HG03432 (cell line): ENCODE results near the gene NLGN1.

ENCODE experiments used
- ATAC-seq: cut with Tn5 transposase; IDR thresholded peaks from one replicate; pipeline ENCODE4 v1.9.1; 2021; ENCODE audit warnings: mild to moderate bottlenecking, moderate library complexity; ENCODE audit not compliant: unreplicated experiment

NLGN1 gene

GRCh38 chr3:174315225-174315624 lies 917.7 kb downstream of the NLGN1 start:
- ATAC-seq = no peak

DNA sequence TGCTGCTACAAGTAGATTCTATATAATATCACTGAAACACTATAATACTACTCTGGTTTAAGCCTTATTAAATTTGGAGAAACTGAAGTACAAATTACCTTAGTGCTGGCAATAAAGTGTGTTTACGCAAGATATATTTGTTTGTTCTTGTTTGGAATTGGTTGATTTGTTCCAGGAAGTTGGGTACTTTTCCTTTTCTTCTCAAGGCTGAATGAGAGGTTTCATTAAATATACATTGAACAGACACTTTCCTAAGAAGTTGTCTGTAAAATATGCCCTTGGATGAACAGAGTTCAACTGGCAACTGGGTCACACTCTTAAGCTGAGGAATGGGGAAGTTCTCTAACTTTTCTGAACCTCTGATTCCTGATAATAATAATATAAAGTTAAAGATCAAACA lies 919.5 kb downstream of the NLGN1 start:
- ATAC-seq = no peak

DNA sequence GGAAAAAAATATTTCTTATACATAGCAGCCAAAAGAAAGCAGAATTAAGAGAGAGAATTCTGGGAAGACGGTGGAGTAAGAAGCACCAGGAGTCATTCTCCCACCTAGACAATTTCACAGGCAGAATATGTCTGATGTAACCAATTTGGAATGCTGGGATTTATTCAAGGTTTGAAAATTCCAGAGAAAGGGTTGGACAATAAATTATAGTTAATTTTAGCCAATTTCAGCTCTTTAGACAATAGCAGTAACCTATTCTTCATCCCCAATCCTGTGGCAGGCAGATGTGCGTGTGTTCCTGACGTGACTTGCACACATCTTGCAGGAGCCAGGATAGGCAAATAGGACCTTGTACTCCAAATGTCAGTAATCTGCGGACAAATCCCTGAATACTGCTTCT lies 920.6 kb downstream of the NLGN1 start:
- no peak for ATAC-seq

DNA sequence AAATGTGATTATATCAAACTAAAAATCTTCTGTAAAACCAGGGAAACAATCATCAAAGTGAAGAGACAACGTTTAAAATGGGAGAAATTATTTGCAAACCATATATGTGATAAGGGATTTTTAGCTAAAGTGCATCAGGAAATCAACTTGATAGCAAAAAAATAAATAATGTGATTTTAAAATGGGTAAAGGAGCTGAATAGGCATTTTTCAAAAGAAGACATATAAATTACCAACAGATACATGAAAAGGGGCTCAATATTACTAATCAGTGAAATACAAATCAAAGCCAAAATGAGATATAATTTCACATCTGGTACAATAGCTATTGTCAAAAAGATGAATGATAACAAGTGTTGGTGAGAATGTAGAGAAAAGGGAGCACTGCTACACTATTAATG lies 924.0 kb downstream of the NLGN1 start:
- ATAC-seq = no peak

DNA sequence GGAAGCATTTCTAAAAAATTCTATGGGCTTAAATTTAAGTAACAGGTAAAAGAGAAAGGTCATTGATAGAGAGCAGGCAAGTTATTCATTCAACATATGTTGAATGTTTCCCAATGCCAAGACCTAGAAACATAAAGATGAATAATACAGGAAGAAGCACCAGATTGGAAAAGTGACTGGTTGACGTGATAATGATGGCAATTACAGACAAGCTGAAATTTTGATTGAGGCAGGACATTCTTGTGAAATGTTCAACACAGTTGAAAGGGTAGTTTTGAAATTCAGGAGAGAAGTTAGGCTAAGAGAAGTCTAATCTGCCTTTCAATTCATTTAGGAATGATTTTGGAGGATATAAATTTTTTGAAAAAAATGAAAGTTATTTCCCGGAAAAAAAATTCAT lies 925.2 kb downstream of the NLGN1 start:
- ATAC-seq = no peak

GRCh38 chr3:174325171-174325570 lies 927.6 kb downstream of the NLGN1 start:
- ATAC-seq = no peak

GRCh38 chr3:174325834-174326700 lies 928.5 kb downstream of the NLGN1 start:
- ATAC-seq = no peak

DNA sequence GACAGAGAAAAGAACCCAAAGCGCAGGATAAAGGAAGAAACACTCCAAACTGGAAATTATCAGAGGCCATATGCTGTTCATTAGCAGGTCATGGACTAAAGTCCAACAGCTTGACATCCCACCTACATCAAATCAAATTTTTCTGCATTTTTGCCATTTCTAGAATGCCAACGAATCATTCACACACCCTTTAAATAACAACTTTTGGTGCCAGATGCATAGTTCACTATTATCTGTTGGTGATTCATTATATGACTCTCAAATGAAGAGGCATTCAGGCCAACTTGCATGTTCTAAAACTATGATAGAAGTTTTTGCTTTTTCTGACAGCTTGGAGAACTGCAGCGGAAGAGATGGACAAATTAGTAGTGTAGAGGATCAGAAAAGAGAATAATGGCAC lies 931.8 kb downstream of the NLGN1 start:
- no peak for ATAC-seq

GRCh38 chr3:174330303-174330702 lies 932.8 kb downstream of the NLGN1 start:
- no peak for ATAC-seq

DNA sequence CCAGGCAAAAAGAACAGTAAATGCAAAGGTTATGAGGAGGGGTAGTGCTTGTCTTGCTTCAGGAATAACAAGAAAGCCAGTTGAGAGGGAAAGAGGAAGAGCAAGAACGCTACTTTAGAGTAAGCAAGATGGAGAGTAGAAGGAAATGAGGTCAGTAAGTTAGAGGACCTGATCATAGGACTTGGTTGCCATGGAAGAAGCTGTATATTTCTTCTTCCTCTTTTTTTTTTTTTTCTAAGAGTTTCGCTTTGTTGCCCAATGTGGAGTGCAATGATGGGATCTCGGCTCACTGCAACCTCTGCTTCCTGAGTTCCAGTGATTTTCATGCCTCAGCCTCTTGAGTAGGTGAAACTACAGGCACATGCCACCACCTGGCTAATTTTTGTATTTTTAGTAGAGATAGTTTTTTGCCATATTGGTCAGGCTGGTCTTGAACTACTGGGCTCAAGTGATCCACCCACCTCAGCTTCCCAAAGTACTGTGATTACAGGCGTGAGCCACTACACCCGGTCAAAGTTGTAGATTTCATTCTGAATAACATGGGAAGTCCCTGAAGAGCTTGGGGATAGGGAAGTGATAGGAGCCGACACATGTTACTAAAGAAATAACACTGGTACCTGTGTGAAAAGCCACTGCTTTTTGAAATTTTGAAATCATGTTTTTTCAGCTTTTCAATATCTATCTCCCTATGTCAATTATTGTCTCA lies 933.7 kb downstream of the NLGN1 start:
- ATAC-seq = no peak

GRCh38 chr3:174332391-174332790 lies 934.8 kb downstream of the NLGN1 start:
- ATAC-seq = no peak

DNA sequence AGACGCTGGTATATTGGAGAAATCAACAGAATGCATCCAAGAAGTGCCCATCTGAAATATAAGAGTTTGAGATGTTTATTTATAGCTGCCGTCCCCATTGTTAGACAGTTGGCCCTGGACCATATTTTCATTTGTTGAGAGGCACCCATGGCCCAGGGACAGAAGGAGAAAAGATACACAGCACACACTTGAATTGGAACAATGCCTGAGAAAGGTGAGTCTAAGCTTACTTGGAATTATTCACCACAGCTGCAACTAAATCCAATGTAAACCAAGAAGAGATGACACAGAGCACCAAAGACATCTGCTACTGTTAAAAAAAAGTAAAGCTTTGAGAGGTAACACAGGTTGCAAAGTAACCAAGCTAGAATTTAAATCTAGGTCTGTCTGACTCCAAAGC lies 936.1 kb downstream of the NLGN1 start:
- no peak for ATAC-seq

DNA sequence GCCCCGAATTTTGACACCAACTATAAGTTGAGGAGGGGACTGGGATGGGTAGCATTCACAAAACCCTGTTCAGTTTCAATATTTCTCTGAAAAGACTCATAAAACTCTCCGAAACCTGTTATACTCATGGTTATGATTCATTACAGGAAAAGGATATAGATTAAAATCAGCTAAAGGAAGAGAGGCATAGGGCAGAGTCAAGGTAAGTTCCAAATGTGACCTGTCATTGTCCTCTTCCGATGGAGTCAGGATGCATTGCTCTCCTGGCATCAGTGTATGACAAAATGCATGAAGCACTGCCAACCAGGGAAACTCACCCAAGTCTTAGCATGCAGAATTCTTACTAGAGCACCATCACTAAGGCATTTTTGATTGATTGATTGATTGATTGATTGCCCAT lies 936.6 kb downstream of the NLGN1 start:
- ATAC-seq = no peak

DNA sequence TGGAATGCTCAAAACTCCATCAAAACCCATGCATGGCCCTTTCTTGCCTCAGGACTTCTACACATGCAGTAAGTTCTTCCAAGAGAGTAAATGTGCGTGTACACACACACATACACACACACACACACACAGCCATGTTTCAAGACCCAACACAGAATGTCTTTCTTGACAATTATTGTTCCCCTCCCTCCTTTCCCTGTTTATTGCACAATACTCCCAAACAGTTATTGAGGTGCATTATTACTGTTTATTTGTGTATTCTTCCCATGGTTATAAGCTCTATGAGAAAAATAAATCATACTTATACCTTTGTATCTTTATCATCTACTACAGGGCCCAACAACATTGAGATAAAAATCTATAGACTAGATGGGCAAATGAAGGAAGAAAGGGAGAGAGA lies 937.8 kb downstream of the NLGN1 start:
- ATAC-seq = no peak

DNA sequence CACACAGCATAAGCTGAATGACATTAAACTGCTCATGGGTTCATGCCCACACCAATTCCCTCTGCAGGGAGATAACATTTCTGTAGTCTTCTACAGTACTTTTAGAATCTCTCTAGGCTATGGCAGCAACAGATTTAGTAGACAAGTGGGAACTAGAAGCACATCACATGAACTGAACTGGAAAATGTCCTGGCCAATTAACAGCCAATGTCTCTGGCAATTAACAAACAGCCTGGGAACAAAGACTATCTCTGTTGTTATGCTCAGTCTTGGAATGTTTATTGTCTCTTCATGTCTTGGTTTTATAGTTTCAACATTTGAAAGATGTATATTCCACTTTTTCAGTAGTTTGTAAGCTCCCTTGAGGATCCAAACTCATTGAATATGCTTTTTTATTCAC lies 938.4 kb downstream of the NLGN1 start:
- no peak for ATAC-seq
